Neural progenitor cell (in vitro differentiated cells): ENCODE data around the gene HILPDA. TPM values are rescaled to one million over a fixed set of nuclear protein-coding genes. Genes with fewer than 3 reads are reported as not detected.

ENCODE experiments used
- DNase-seq: peaks from one replicate; pipeline ENCODE4 v3.0.0-alpha.2; 2016; ENCODE audit warnings: low spot score
- H2AFZ ChIP-seq: fragments of 200-600 bp; sonication (generic); replicated peaks from 2 replicates; pipeline ENCODE4 v1.6.1; 2016; ENCODE audit warnings: antibody characterized with exemption
- H3F3A ChIP-seq: fragments of 200-600 bp; sonication (generic); 2 replicates; pipeline ENCODE4 v1.6.1; 2016; ENCODE audit warnings: antibody characterized with exemption, low read depth
- H3K27ac ChIP-seq: fragments of 200-600 bp; sonication (generic); 2 replicates; pipeline ENCODE4 v1.5.1; 2016; ENCODE audit warnings: mild to moderate bottlenecking
- H3K27me3 ChIP-seq: fragments of 200-600 bp; sonication (generic); 2 replicates; pipeline ENCODE4 v1.6.1; 2016; ENCODE audit warnings: mild to moderate bottlenecking, moderate library complexity
- H3K36me3 ChIP-seq: fragments of 200-600 bp; sonication (generic); 2 replicates; pipeline ENCODE4 v1.5.1; 2016
- H3K4me1 ChIP-seq: fragments of 200-600 bp; sonication (generic); 2 replicates; pipeline ENCODE4 v1.6.1; 2016; ENCODE audit warnings: mixed run types
- H3K4me2 ChIP-seq: fragments of 200-600 bp; sonication (generic); 2 replicates; pipeline ENCODE4 v1.6.1; 2016
- H3K4me3 ChIP-seq: fragments of 200-600 bp; sonication (generic); 2 replicates; pipeline ENCODE4 v1.5.1; 2016
- H3K79me2 ChIP-seq: fragments of 200-600 bp; sonication (generic); 2 replicates; pipeline ENCODE4 v1.6.1; 2016; ENCODE audit warnings: low read depth
- H3K9ac ChIP-seq: fragments of 200-600 bp; sonication (generic); 2 replicates; pipeline ENCODE4 v1.6.1; 2016
- H3K9me3 ChIP-seq: fragments of 200-600 bp; sonication (generic); 2 replicates; pipeline ENCODE4 v1.5.1; 2016; ENCODE audit warnings: low read depth
- H4K20me1 ChIP-seq: fragments of 200-600 bp; sonication (generic); 2 replicates; pipeline ENCODE4 v1.6.1; 2016; ENCODE audit warnings: low read depth
- H3K27ac Mint-ChIP-seq: 3 replicates; pipeline ENCODE4 v1.8.0; 2021; ENCODE audit warnings: mixed read lengths
- H3K27me3 Mint-ChIP-seq: 2 replicates; pipeline ENCODE4 v1.8.0; 2022; ENCODE audit warnings: low read depth, mild to moderate bottlenecking, inconsistent platforms, moderate library complexity, mixed read lengths; ENCODE audit not compliant: insufficient read depth
- H3K36me3 Mint-ChIP-seq: 3 replicates; pipeline ENCODE4 v1.8.0; 2021; ENCODE audit warnings: mixed read lengths
- H3K4me1 Mint-ChIP-seq: 3 replicates; pipeline ENCODE4 v1.8.0; 2021; ENCODE audit warnings: mixed read lengths
- H3K4me3 Mint-ChIP-seq: 3 replicates; pipeline ENCODE4 v1.8.0; 2021; ENCODE audit warnings: mild to moderate bottlenecking, moderate library complexity, mixed read lengths
- H3K9me3 Mint-ChIP-seq: 3 replicates; pipeline ENCODE4 v1.8.0; 2020; ENCODE audit warnings: mixed read lengths
- CTCF ChIP-seq: fragments of 200-600 bp; sonication (generic); IDR thresholded peaks from 2 replicates; pipeline ENCODE4 v1.5.1; 2017; ENCODE audit warnings: antibody characterized with exemption, mild to moderate bottlenecking
- EZH2 ChIP-seq: fragments of 200-600 bp; sonication (generic); IDR thresholded peaks from 2 replicates; pipeline ENCODE4 v1.6.1; 2017; ENCODE audit warnings: antibody characterized with exemption, mild to moderate bottlenecking, moderate library complexity
- EZH2phosphoT487 ChIP-seq: fragments of 200-600 bp; sonication (generic); IDR thresholded peaks from 2 replicates; pipeline ENCODE4 v1.6.1; 2017; ENCODE audit warnings: antibody characterized with exemption
- total RNA-seq: library from RNA; depleted of rRNA; stranded (reverse); fragments of >200 nt; gene quantifications from 2 replicates; pipeline ENCODE4 v1.2.3, GENCODE V29; 2015; ENCODE audit warnings: low replicate concordance

HILPDA gene
- total RNA-seq: 53.9 and 70.1 TPM in 2 replicates

- Histone ChIP-seq H3K4me2 (peak within 1 kb of the TSS; percentile 92), H3K4me1 (peaks cover 22% of the 10 kb centered on the region), H3K79me2 (peaks cover 51% of the 10 kb centered on the region), H3K9ac (peak within 1 kb of the TSS; percentile 79), H3K4me3 (peak within 1 kb of the TSS; percentile 80), H2AFZ (peak within 1 kb of the TSS; percentile 35), H3K27me3 (no peaks in the 10 kb centered on the region), H3F3A (peaks cover 46% of the 10 kb centered on the region), H3K9me3 (no peaks in the 10 kb centered on the region), H3K36me3 (peaks cover 3% of the 10 kb centered on the region), H4K20me1 (peaks cover 39% of the 10 kb centered on the region), H3K27ac (no peak within 1 kb of the TSS)
- TF ChIP-seq EZH2: peak; percentile 33
- no peak for TF ChIP-seq EZH2phosphoT487
- DNase-seq: peak; percentile 93
- Mint-ChIP-seq H3K4me3 (peak within 1 kb of the TSS; percentile 95), H3K4me1 (peaks cover 53% of the 10 kb centered on the region), H3K27me3 (peaks cover 8% of the 10 kb centered on the region), H3K27ac (peak within 1 kb of the TSS; percentile 98), H3K36me3 (peaks cover 15% of the 10 kb centered on the region), H3K9me3 (no peaks in the 10 kb centered on the region)
These were observed at the start of gene HILPDA for GRCh38 chr7:128455543-128456254. HILPDA (plus strand) TSS chr7:128455878; CDS start chr7:128457269, 1,391 bp downstream.

- Mint-ChIP-seq H3K27ac (no peak overlapping the region), H3K4me1 (peaks cover 49% of the 10 kb centered on the region)
- H3K4me1 ChIP-seq: peaks cover 39% of the 10 kb centered on the region
These were observed 49.1 kb upstream of the HILPDA start for GRCh38 chr7:128406314-128407232.

DNA sequence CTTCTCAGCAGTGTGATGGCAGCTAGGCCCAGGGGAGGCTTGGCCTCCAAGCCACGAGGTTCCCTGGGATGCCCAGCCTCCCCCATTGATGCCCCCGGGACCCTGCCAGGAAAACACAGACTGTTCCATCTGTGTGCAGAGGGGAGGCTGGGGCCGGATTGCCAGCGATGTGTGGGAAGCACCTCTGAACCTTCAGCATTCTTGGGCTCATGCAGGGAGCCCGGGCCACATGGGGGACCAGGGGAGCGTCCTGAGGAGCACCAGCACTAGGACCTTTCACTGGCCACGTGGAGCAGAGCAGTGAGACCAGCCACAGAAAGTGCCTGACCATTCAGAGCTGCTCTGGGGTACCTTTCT, 48.5 kb upstream of the HILPDA start:
- peaks cover 51% of the 10 kb centered on the region for H3F3A ChIP-seq
- H3K9ac ChIP-seq: no peak overlapping the region
- H3K4me2 ChIP-seq: peak overlapping the region; percentile 85
- no peaks in the 10 kb centered on the region for H3K36me3 ChIP-seq
- Mint-ChIP-seq H3K27me3 (peaks cover 39% of the 10 kb centered on the region), H3K9me3 (no peaks in the 10 kb centered on the region), H3K36me3 (peaks cover 3% of the 10 kb centered on the region), H3K4me1 (peaks cover 49% of the 10 kb centered on the region), H3K27ac (no peak overlapping the region), H3K4me3 (peak overlapping the region; percentile 76)
- peaks cover 96% of the 10 kb centered on the region for H3K27me3 ChIP-seq
- H3K27ac ChIP-seq: no peak overlapping the region
- H2AFZ ChIP-seq: no peak overlapping the region
- DNase-seq: no peak
- H3K4me1 ChIP-seq: peaks cover 39% of the 10 kb centered on the region
- peaks cover 30% of the 10 kb centered on the region for H4K20me1 ChIP-seq
- H3K4me3 ChIP-seq: no peak overlapping the region
- TF ChIP-seq EZH2phosphoT487 (no peak), CTCF (no peak), EZH2 (no peak)
- H3K9me3 ChIP-seq: no peaks in the 10 kb centered on the region
- no peaks in the 10 kb centered on the region for H3K79me2 ChIP-seq

More at GRCh38 chr7:128406314-128407232, 49.1 kb upstream of the HILPDA start:
- H3K4me3 ChIP-seq: peak overlapping the region; percentile 70
- H3K9me3 Mint-ChIP-seq: no peaks in the 10 kb centered on the region
- TF ChIP-seq EZH2: no peak
- no peak for TF ChIP-seq CTCF
- TF ChIP-seq EZH2phosphoT487: no peak
- peaks cover 30% of the 10 kb centered on the region for H4K20me1 ChIP-seq
- peak overlapping the region; percentile 54 for H3K4me2 ChIP-seq
- H3K9ac ChIP-seq: no peak overlapping the region
- peaks cover 90% of the 10 kb centered on the region for H3K27me3 ChIP-seq
- H3K27me3 Mint-ChIP-seq: peaks cover 39% of the 10 kb centered on the region
- H3K36me3 Mint-ChIP-seq: peaks cover 3% of the 10 kb centered on the region
- peak overlapping the region; percentile 86 for H3K4me3 Mint-ChIP-seq
- no peaks in the 10 kb centered on the region for H3K36me3 ChIP-seq
- H3K9me3 ChIP-seq: no peaks in the 10 kb centered on the region
- no peaks in the 10 kb centered on the region for H3K79me2 ChIP-seq
- DNase-seq: no peak
- peaks cover 51% of the 10 kb centered on the region for H3F3A ChIP-seq
- H3K27ac ChIP-seq: no peak overlapping the region
- no peak overlapping the region for H2AFZ ChIP-seq
